Right renal cortex interstitium (tissue), 3 donors: Measurements from ENCODE around the gene KRTAP5-5. TPM values are rescaled to one million over a fixed set of nuclear protein-coding genes. Genes with fewer than 3 reads are reported as not detected.
A peak's percentile ranks its signal among the peaks of the same experiment; 100 is the strongest.
"Not testable (repeated sequence)": the region's sequence is repeated elsewhere in the genome, so short reads cannot be mapped to it uniquely, and the experiment has no call there.

Source experiments
- DNase-seq, 3 donors: peaks; one replicate each; pipeline ENCODE4 v3.0.0-alpha.2; 2013; ENCODE audit warnings: low read depth in 3 of 3, low spot score in 2 of 3
- polyA plus RNA-seq, 3 donors: library from polyadenylated mRNA; unstranded; fragments of 120-200 nt; gene quantifications; one replicate each; pipeline ENCODE4 v1.2.1, GENCODE V29; 2013; ENCODE audit not compliant: insufficient read length in 3 of 3

The KRTAP5-5 gene
- polyA plus RNA-seq, 3 donors = not detected

DNA sequence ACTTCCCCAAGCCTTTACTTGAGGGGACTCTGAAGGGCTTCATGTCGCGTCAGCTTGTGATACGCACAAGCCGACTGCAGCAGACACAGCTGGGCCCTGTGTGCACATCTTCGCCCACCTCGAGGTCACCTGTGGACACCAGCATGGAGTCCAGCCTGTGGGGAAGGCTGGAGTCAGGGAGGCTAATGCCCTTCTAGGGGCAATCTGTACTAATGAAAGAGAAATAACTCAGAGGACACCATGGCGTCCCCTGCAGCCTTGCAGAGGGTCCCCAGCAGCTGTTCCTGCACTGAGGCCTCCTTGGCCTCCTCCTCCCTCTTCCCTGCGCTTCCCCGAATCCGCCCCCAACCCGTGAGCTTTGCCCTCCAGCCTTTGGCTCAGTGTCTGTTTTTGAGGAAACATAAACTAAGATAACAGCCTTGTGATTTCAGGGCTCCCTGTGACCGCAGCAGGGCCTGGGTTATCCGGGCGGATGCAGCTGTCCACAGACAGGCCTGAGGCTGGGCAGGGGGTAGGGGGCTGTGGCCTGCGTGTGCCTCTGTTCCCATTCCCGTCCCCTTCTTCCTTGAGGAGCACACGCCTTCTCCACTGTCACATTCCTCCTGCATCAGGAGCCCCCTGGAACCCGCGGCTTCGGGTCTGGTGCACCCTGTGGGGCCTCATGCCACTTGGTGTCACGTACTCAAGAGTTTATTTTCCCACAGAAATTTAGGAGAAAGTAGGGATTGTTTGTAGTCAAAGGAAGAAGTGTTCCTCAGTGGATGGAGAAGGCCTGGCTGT, 25.0 kb downstream of the KRTAP5-5 start:
- DNase-seq = no peak

DNA sequence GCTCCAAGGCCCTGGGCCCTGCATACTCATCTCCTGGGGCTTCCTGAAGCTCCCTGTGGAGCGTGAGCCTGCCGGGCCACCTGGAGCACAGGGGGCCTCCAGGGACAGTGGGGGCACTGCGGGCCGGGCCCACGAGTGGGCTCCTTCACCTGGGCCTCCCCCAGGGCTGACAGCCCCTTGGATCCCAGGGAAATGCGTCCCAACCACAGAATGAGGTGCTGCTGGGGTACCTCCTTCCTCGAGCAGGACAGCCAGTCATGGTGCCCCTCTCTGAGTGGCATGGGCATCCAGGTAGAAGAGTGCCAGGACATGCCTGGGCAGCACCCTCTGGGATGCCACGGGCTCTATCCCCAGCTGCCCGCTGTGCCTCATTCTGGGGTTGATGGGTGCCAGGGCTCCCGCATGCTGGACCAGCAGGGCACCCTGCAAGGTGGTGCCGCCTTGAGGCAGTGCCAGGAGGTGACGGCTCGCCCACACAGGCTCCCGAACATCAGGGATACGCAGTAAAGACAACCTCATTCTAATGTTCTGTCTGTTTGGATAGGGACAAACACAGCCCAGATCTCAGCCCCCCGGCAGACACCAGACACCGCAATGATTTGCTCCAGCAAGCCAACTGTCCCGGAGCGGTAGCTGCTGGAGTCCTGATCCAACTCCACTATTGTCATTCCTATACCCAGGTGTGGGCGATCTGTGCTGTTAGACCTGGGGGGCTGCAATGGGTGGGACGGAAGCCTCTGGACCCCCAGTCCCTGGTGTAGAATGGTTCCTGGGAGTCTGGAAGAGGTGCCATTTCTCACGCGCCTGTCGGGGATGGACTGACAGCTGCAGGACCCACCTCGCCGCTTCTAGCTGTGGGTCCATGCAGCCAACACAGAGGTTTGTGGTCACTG, 25.8 kb downstream of the KRTAP5-5 start:
- no peak for DNase-seq

DNA sequence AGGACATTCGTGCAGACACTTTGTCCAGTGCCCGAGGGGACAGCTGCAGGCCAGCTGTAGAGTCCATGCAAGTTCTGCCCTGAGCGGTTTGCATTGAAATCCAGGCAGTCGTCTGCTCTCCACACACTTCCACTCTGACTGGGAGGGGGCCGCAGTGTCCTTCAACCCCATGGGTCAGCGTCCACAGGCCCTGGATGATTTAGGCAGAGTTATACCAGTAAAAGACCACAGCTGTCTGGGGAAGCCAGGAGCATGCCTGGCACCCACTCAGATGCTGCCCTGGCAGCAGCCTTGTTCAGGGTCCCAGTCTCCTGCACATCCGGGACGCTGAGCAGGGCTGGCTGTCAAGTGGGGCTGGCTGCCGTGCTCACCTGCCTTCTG, 26.5 kb downstream of the KRTAP5-5 start:
- DNase-seq = no peak

DNA sequence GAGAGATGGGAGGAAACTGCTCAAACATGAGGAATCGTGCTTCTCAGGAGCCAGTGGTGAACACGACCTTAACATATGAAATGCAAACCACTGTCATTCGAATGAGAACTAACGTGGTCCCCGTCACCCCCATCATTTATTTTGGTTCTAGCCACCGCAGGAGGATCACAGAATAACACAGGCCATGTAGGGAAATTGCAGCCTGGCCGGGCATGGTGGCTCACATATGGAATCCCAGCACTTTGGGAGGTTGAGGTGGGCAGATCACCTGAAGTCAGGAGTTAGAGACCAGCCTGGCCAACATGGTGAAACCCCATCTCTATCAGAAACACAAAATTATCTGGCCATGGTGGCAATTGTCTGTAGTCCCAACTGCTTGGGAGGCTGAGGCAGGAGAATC, 27.1 kb downstream of the KRTAP5-5 start:
- no peak for DNase-seq

DNA sequence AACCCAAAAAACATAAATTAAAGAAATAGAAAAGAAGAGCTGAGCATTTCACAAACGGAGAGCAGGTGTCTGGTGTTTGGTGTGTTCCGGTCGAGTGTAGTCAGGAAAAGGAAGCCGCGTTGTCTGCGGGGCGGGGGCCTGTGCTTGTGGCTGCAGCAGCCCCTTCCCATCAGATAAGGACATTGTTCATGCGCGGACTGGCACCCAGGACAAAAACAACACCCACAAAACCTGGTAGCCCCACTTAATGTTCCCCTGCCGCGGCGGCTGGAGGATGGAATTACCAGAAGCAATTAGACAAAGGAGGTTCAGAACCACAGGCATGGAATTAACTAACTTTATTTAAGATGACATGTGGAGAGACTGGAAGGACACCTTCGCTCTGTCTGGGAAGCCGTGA, 29.9 kb downstream of the KRTAP5-5 start:
- no peak for DNase-seq

DNA sequence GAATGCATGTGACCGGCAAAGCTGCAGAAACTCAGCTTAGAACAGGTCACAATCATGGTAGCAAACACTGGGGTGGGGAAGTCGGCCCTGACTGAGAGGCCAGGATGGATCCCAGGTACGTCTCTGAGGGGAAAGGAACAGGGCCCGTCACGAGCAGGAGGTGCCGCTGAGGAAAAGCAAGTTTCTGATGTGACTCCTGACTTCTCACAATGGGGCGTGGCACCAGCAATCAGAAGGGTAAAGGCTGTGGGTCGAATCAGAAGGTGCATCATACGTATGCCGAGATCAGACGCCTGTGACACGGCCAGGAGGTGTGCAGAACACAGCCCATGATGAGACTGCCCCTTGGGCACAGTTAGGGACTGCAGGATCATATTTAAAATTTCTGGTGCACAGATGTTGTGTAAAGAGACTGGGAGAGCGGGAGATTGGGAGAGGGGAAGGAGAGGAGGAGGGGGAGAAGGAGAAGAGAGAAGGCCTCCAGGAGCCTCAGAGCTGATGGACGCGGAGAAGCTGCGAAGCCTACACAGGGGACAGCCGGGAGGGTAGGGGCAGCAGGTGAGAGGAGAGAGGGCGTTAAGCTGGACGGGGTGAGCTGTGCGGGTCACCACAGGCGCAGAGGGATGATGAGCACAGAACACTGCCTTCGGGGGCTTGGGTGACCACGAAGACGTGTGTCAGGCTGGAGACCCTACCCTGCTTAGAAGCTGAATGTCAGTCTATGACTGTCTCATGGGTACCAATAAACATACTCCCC, 30.7 kb downstream of the KRTAP5-5 start:
- no peak for DNase-seq

DNA sequence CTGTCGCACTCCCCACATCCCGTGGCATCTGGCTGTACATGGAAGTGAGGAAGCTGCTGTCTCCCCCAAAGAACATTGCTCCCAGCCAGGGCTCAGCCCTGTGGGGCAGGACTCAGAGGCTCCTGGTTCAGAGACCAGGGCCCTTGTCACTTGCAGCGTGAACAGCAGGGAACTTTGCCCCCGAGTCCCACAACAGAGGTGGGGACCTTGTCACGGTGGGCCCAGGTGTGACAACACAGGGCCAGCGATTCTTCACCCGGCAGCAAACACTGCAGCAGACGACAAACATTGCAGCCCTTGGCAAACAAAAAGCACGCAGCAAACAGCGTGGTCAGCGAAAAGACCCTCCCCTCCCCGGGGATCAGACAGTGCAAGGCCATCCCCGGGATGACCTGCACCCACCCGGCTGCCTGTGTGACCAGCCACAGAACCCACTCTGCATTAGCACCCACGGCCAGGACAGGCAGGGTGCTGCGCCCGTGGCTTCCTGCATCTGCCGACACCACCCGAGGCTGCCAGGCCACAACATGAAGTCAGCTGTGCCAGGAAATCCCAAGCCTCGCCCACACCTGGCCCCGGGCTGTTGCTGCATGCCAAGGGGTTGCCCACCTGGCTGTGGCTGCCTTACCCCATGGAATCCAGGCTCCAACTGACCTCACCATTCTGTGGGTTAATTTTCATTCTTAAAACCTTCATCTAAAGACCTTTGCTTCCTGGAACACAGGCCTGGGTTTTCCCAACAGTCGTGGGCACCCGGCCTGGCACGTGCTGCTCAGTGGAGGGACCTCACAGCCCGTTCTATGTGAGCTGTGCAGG, 32.1 kb downstream of the KRTAP5-5 start:
- not testable (repeated sequence) for DNase-seq

DNA sequence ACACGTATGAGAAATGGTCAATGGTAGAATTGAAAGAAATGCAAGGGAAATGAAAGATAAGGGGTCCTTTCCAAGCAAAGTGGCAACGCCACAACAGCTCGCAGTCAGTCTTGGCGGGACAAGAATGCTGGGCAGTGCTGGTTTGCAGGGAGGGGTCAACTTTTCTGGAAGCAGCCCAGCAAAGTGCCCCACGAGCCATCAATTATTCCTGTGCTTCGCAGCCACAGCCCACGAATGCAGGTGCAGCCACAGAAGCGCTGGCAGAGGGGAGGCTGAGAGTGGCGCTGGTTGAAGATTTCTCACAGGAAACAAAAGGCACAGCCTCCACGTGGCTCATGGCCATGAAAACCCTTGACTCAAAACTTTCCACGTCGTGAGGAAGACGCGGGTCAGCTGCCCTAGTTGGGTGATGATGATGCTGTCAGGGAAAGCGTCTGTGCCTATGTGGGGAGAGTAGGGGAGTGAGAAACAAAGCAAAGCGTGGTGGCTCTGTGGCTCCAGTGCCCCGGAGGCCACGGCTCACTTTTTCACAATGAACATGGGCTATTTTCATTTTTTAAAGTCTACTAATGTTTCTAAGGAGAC, 33.2 kb downstream of the KRTAP5-5 start:
- not testable (repeated sequence) for DNase-seq

DNA sequence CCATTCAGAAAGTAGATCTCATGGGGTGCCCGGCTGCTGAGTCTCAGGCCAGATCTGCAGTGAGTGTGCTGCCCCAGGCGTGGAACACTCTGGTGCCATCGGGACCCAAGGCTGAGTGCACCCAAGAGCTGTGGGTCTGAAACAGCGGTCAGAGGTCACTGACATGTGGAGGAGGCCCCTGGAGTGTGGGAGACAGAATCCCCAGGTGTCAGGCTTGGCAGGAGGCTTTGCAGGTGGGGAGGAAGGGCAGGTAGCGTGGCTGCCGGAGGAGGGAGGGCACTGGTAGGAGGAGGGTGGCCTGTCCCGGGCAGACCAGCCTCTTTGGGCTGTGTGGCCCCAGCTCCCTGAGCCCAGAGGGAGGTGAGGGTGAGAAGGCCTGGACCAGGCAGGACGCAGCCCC, 35.7 kb downstream of the KRTAP5-5 start:
- DNase-seq = no peak

DNA sequence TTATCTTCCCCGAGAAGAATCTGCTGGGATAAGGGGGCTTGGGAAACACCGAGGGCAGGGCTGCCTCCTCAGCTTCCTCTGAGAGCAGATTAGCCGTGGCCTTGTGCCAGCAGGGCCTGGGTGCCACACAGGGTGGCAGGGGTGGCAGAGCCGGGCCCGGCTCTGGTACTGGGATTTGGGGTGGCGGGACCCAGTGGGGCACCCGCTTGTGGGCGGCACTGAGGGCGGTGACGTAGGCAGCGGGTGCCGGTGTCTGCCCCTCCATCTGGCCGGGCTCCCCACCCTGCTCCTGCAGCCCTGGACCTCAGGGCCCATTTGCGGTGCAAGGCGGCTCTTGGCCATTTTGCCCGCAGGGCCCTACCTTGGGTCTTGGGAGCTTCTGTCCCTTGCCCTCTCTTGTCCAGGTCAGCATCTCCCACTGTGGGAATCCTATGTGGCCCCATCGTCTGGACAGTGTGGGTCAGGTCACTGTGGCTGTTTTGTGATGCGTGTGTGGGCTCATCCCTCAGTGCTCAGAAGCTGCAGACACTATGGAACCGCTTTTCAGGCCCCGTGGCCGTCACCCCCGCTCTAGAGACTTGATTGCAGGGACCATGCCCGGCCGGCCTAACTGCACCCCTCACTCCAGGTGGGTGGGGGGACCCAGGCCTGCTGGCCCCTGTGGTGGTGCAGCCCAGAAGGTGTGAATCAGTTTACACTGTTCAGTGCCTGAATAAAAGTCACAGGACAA, 37.7 kb downstream of the KRTAP5-5 start:
- DNase-seq = no peak

DNA sequence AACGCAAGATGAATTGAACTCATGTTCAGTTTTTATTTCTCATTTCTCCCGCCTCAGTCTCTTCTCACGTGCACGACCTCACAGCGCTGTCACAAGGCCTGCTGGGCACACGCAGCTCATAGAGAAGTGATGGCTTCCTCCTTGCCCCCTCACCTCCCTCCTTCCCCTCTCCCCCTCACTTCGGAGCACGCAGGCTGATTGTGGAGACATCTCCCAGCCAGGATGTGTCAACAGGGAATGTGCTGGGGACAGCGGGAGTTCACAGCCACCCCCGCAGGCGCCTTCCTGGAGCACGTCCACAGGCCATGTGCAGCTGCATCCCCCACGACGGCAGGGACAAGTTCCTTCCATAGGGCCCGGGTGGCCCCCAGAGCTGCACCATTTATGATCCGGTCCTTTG, 38.3 kb downstream of the KRTAP5-5 start:
- peak in 1 of 3 donors; percentile 59 for DNase-seq

DNA sequence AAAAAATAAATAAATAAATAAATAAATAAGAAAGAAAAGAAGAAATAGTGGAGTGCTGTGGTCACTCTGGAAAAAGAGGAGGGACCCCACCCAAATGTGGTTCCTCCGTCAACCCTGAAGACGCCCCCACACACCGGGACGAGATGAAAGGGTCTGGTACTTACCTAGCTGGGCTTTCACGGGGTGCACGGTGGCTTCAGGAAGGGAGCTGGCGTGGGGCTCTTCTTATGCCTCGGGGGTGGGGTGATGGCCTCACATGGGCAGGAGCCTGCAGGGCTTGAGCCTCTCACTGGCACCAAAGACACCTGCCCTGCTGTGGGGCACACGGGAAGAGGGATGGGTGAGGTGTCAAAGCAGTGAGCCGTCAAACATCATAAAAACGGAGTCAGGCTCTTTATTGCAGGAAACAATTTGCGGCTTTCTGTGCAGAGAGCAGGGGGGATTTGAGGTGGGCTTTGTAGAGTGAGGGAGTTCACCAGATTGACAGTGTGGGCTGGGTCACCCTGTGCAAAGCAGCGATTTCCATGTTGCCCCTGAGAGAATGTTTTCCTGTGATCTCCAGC, 39.4 kb downstream of the KRTAP5-5 start:
- DNase-seq = no peak

DNA sequence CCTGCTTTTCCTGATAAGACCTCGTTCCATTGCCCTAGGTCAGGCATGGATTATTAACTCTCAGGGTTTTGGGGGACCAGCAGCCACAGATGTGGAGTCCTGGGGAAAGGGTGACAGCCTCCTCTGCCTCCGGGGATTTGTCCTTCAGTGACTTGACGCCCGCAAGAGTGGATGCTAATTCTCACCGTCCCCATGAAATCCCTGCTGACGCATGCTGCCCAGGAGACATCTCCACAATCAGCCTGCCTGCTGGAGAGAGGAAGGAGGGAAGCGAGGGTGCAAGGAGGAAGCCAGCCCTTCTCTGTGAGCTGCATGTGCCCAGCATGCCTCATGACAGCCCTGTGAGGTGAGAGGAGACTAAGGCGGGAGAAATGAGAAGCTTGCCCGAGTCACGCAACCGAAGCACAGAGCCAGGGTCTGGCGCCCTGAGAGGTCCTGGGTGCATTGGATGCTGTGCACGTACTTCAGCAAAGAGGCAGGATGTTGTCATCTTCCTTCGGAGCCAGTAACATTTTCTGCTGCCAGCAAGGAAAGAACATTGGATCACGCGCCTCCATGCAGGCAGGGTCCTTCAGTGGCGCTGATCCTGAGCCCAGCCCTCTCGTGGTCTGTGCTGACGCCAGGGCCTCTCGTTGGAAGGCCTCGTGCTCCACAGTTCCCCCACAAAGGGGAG, 40.1 kb downstream of the KRTAP5-5 start:
- DNase-seq = no peak

DNA sequence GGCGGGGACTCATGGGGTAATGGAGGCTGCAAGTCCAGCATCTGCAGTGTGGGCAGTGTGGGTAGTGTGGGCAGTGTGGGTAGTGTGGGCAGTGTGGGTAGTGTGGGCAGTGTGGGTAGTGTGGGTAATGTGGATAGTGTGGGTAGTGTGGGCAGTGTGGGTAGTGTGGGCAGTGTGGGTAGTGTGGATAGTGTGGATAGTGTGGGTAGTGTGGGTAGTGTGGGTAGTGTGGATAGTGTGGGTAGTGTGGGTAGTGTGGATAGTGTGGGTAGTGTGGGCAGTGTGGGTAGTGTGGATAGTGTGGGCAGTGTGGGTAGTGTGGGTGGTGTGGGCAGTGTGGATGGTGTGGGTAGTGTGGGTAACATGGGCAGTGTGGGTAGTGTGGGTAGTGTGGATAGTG, 40.9 kb downstream of the KRTAP5-5 start:
- not testable (repeated sequence) for DNase-seq

DNA sequence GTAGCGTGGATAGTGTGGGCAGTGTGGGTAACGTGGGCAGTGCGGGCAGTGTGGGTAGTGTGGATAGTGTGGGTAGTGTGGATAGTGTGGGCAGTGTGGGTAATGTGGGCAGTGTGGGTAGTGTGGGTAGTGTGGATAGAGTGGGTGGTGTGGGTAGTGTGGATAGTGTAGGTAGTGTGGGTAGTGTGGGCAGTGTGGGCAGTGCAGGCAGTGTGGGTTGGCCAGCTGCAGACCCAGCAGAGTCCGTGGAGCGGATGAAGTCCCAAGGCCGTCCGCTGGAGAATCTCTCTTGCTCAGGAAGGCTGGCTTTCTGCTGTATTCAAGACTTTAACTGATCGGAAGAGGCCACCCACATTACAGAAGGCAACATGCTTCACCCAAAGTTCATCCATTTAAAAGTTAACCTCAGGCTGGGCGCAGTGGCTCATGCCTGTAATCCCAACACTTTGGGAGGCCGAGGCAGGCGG, 41.4 kb downstream of the KRTAP5-5 start:
- no peak for DNase-seq

DNA sequence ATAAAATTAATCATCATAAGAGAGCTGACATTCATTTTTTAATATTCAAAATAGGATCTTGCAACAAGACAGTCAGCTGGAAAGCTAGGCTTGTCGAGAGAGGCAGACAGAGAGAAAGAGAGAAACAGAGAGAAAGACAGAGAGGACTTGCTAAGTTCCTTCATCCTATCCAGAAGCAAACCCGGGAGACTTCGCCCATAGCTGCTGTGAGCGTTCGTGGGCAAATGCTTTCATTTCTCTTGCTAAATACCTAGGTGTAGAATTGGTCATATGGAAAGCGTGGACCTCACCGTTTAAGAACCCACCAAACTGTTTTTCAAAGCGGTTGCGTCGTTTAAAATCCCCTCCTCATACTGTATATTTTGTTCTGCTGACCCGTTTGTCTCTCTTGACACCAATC, 42.1 kb downstream of the KRTAP5-5 start:
- DNase-seq = no peak

DNA sequence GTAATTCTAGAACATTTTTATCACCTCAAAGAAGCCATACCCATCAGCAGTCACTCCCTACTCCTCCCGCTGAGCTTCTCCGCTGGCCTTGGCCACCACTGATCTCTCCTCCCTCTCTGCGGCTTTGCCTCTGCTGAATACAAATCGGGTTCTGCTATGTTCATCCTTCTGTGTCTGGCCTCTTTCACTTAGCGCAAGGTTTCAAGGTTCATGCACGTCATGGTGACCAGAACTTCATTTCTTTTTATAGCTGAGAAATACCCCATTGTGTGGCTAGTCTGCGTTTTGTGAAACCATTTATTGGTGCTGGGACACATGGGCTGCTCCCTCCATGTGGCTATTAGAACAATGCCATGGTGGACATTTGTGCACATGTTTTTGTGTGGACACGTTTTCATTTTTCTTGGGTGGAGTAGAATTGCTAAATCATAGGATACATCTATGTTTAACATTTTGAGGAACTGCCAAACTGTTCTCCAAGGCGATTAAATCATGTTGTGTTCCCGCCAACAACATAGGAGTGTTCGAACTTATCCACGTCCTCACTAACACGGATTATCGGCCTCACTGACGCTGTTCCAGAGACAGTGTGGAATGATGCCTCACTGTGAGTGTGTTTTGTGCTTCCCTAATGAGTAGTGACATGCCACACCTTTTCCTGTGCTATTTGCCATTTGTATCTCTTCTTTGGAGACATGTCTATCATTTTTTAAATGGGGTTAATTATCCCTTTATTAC, 43.2 kb downstream of the KRTAP5-5 start:
- no peak for DNase-seq
